Endodermal cell (in vitro differentiated cells): ENCODE results near the gene INPPL1. TPM values are rescaled to one million over a fixed set of nuclear protein-coding genes. Genes with fewer than 3 reads are reported as not detected.
"Not testable (repeated sequence)": the region's sequence is repeated elsewhere in the genome, so short reads cannot be mapped to it uniquely, and the experiment has no call there.

Experiments
- DNase-seq: peaks from one replicate; pipeline ENCODE4 v3.0.0-alpha.2; 2017
- H3K27ac ChIP-seq: 2 replicates; pipeline ENCODE4 v1.5.1; 2013; ENCODE audit warnings: mild to moderate bottlenecking, low read depth, low read length, moderate library complexity
- H3K27me3 ChIP-seq: 2 replicates; pipeline ENCODE4 v1.6.1; 2013; ENCODE audit warnings: mild to moderate bottlenecking, low read length, moderate library complexity; ENCODE audit not compliant: insufficient read depth, control insufficient read depth, poor library complexity, severe bottlenecking
- H3K36me3 ChIP-seq: 2 replicates; pipeline ENCODE4 v1.7.0; 2013; ENCODE audit warnings: mild to moderate bottlenecking, low read length, moderate library complexity; ENCODE audit not compliant: control insufficient read depth, insufficient read depth
- H3K4me1 ChIP-seq: one replicate; pipeline ENCODE4 v1.7.0; 2013; ENCODE audit warnings: low read length; ENCODE audit not compliant: control insufficient read depth, insufficient read depth
- H3K4me3 ChIP-seq: 2 replicates; pipeline ENCODE4 v1.5.1; 2013; ENCODE audit warnings: mild to moderate bottlenecking, low read length, moderate library complexity
- H3K9ac ChIP-seq: 2 replicates; pipeline ENCODE4 v1.6.1; 2013; ENCODE audit warnings: mild to moderate bottlenecking, low read length, moderate library complexity; ENCODE audit not compliant: poor library complexity, severe bottlenecking; ENCODE audit errors: extremely low read depth
- H3K9me3 ChIP-seq: 2 replicates; pipeline ENCODE4 v1.6.1; 2013; ENCODE audit warnings: mild to moderate bottlenecking, low read length, moderate library complexity; ENCODE audit not compliant: control insufficient read depth
- H3K27ac Mint-ChIP-seq: 2 replicates; pipeline ENCODE4 v1.8.0; 2020; ENCODE audit warnings: mixed read lengths
- H3K27me3 Mint-ChIP-seq: 2 replicates; pipeline ENCODE4 v1.8.0; 2021; ENCODE audit warnings: mild to moderate bottlenecking, mixed read lengths; ENCODE audit not compliant: insufficient read depth
- H3K36me3 Mint-ChIP-seq: 2 replicates; pipeline ENCODE4 v1.8.0; 2020; ENCODE audit warnings: low read depth, mixed read lengths
- H3K4me1 Mint-ChIP-seq: 2 replicates; pipeline ENCODE4 v1.8.0; 2020; ENCODE audit warnings: mixed read lengths
- H3K4me3 Mint-ChIP-seq: 2 replicates; pipeline ENCODE4 v1.8.0; 2020; ENCODE audit warnings: mild to moderate bottlenecking, moderate library complexity, mixed read lengths
- H3K9me3 Mint-ChIP-seq: 2 replicates; pipeline ENCODE4 v1.8.0; 2020; ENCODE audit warnings: mild to moderate bottlenecking, mixed read lengths
- WGBS, 2 experiments: methylation state at CpG; one replicate each; pipeline versions ENCODE4 v1.1.5 to v1.1.7; 2013; ENCODE audit warnings: missing lambda C conversion rate in 2 of 2, mixed read lengths in 1 of 2; ENCODE audit not compliant: insufficient coverage in 1 of 2, insufficient read length in 1 of 2; 5-methylcytosine and 5-hydroxymethylcytosine counted together
- total RNA-seq, 2 donors: library from RNA; stranded (reverse); fragmentation: NEBNext Ultra II Directional in 1 of 2; extraction: Animal tissue kit (Norgen Biotek cat#: 25700) in 1 of 2; gene quantifications; 2 replicates in 1 of 2; 3 replicates in 1 of 2; pipeline ENCODE4 v1.2.1, GENCODE V29; 2021
- TF ChIP-seq, protein P1 (sequence below): fragments of 200-600 bp; sonication (generic); conservative IDR thresholded peaks from 2 replicates; pipeline ENCODE4 v1.5.0; 2021; ENCODE audit warnings: antibody characterized with exemption, mild to moderate bottlenecking

INPPL1 gene
- total RNA-seq, 2 donors from 2014 or later, result 230 to 325 TPM

DNA sequence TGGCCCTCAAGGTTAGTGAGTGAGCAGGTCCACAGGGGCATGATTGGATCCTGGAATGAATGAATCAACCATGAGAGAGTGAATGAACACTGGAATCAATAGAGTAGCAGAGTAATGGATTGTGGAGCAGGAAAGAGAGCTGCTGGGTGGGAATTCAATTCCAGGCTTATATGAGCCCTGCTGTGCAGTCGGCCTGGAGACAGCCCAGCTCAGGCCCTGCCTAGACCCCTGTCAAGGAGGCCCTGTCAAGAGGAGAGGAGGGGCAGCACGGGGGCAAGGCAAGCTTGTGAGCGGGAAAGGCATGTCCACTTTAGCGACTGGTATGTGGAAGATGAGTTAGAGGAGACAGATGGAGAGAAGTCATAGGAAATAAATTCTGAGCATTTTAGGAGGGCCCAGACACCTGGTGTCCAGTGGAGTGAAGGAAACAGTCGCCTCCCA lies 33.9 kb upstream of the INPPL1 start:
- H3K9me3 ChIP-seq, result no peaks in the 10 kb centered on the region
- H3K9me3 Mint-ChIP-seq, result no peaks in the 10 kb centered on the region
- no peaks in the 10 kb centered on the region for H3K36me3 Mint-ChIP-seq
- no peaks in the 10 kb centered on the region for H3K36me3 ChIP-seq
- no peak overlapping the region for H3K9ac ChIP-seq
- peaks cover 17% of the 10 kb centered on the region for H3K4me1 ChIP-seq
- H3K4me1 Mint-ChIP-seq, result peaks cover 34% of the 10 kb centered on the region
- no peak overlapping the region for H3K4me3 Mint-ChIP-seq
- no peak overlapping the region for H3K4me3 ChIP-seq
- TF ChIP-seq, protein P1, sequence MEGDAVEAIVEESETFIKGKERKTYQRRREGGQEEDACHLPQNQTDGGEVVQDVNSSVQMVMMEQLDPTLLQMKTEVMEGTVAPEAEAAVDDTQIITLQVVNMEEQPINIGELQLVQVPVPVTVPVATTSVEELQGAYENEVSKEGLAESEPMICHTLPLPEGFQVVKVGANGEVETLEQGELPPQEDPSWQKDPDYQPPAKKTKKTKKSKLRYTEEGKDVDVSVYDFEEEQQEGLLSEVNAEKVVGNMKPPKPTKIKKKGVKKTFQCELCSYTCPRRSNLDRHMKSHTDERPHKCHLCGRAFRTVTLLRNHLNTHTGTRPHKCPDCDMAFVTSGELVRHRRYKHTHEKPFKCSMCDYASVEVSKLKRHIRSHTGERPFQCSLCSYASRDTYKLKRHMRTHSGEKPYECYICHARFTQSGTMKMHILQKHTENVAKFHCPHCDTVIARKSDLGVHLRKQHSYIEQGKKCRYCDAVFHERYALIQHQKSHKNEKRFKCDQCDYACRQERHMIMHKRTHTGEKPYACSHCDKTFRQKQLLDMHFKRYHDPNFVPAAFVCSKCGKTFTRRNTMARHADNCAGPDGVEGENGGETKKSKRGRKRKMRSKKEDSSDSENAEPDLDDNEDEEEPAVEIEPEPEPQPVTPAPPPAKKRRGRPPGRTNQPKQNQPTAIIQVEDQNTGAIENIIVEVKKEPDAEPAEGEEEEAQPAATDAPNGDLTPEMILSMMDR, result no peak
- H3K27ac Mint-ChIP-seq, result peak overlapping the region; percentile 97
- 90 to 94% methylated on average over 4 to 5 of the region's 5 CpGs for WGBS, 2 experiments
- no peaks in the 10 kb centered on the region for H3K27me3 Mint-ChIP-seq
- peak; percentile 51 for DNase-seq
- H3K27me3 ChIP-seq, result no peaks in the 10 kb centered on the region
- H3K27ac ChIP-seq, result no peak overlapping the region

DNA sequence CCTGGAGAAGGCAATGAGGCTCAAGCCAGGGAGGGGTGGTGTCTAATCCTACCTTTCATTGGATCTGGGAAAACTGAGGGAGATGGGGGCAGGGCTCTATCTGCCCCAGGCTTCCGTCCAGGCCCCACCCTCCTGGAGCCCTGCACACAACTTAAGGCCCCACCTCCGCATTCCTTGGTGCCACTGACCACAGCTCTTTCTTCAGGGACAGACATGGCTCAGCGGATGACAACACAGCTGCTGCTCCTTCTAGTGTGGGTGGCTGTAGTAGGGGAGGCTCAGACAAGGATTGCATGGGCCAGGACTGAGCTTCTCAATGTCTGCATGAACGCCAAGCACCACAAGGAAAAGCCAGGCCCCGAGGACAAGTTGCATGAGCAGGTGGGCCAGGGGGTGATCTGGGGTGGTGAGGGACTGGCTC lies 32.6 kb upstream of the INPPL1 start, which contains the start of gene FOLR1:
FOLR1 (plus strand) TSS at position 180 of the 421 bp plus-strand sequence; CDS start at position 214, 34 bp downstream.
- no peaks in the 10 kb centered on the region for H3K27me3 Mint-ChIP-seq
- DNase-seq, result peak; percentile 71

DNA sequence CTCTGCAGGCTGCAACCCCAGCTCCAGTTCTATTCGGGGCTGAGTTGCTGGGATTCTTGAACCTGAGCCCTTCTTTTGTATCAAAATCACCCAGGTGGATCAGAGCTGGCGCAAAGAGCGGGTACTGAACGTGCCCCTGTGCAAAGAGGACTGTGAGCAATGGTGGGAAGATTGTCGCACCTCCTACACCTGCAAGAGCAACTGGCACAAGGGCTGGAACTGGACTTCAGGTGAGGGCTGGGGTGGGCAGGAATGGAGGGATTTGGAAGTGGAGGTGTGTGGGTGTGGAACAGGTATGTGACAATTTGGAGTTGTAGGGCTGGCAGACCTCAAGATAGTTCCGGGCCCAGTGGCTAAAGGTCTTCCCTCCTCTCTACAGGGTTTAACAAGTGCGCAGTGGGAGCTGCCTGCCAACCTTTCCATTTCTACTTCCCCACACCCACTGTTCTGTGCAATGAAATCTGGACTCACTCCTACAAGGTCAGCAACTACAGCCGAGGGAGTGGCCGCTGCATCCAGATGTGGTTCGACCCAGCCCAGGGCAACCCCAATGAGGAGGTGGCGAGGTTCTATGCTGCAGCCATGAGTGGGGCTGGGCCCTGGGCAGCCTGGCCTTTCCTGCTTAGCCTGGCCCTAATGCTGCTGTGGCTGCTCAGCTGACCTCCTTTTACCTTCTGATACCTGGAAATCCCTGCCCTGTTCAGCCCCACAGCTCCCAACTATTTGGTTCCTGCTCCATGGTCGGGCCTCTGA lies 28.9 kb upstream of the INPPL1 start:
- Mint-ChIP-seq H3K27me3 (no peaks in the 10 kb centered on the region), H3K36me3 (no peaks in the 10 kb centered on the region), H3K4me3 (no peak overlapping the region), H3K4me1 (peaks cover 11% of the 10 kb centered on the region), H3K9me3 (no peaks in the 10 kb centered on the region), H3K27ac (no peak overlapping the region)
- WGBS, 2 experiments, result 92 to 93% methylated on average over 5 to 12 of the region's 12 CpGs
- no peaks in the 10 kb centered on the region for H3K36me3 ChIP-seq
- peak; percentile 28 for DNase-seq
- peaks cover 5% of the 10 kb centered on the region for H3K4me1 ChIP-seq
- H3K27me3 ChIP-seq, result no peaks in the 10 kb centered on the region
- no peak overlapping the region for H3K4me3 ChIP-seq
- no peak overlapping the region for H3K9ac ChIP-seq
- H3K9me3 ChIP-seq, result no peaks in the 10 kb centered on the region
- no peak overlapping the region for H3K27ac ChIP-seq
- TF ChIP-seq, protein P1, result no peak

More for the DNA sequence above, 32.6 kb upstream of the INPPL1 start, which contains the start of gene FOLR1:
- Histone ChIP-seq H3K9me3 (no peaks in the 10 kb centered on the region), H3K4me3 (no peak within 1 kb of the TSS), H3K4me1 (peaks cover 17% of the 10 kb centered on the region), H3K27me3 (no peaks in the 10 kb centered on the region), H3K27ac (no peak within 1 kb of the TSS), H3K36me3 (no peaks in the 10 kb centered on the region), H3K9ac (no peak within 1 kb of the TSS)
- Mint-ChIP-seq H3K27ac (peak within 1 kb of the TSS; percentile 84), H3K9me3 (no peaks in the 10 kb centered on the region), H3K4me1 (peaks cover 34% of the 10 kb centered on the region), H3K36me3 (no peaks in the 10 kb centered on the region), H3K4me3 (no peak within 1 kb of the TSS)
- TF ChIP-seq, protein P1, result no peak
- 83% methylated on average over 5 of the region's 5 CpGs; no CpG with 5 or more reads in 1 of the 2 experiments for WGBS, 2 experiments

DNA sequence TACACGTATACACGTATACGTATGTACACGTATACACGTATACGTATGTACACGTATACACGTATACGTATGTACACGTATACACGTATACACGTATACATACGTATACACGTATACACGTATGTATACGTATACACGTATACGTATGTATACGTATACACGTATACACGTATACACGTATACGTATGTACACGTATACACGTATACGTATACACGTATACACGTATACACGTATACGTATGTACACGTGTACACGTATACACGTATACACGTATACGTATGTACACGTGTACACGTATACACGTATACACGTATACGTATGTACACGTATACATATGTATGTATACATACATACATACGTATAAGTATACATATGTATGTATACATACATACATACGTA lies 23.1 kb upstream of the INPPL1 start:
- not testable (repeated sequence) for H3K4me3 Mint-ChIP-seq, H3K9me3 Mint-ChIP-seq, H3K4me3 ChIP-seq, H3K27me3 Mint-ChIP-seq, H3K9me3 ChIP-seq, H3K36me3 Mint-ChIP-seq, H3K27ac Mint-ChIP-seq, H3K27me3 ChIP-seq, H3K36me3 ChIP-seq, H3K4me1 Mint-ChIP-seq, H3K27ac ChIP-seq, H3K9ac ChIP-seq, H3K4me1 ChIP-seq, DNase-seq
- WGBS, 2 experiments, result 91 to 93% methylated on average over 35 to 37 of the region's 43 CpGs
